Measurements from ENCODE around the gene CEP41.
A peak's percentile ranks its signal among the peaks of the same experiment; 100 is the strongest.

The CEP41 gene

GRCh38 chr7:130481898-130482297 lies 41.1 kb upstream of the CEP41 start:
- peaks cover 9 to 11% of the 10 kb centered on the region in 2 donors for H3K4me1 ChIP-seq (ENCODE audit: control insufficient read depth in 2 of 2, insufficient read depth in 2 of 2, low read length in 2 of 2)
- H3K9me3 ChIP-seq (ENCODE audit: control insufficient read depth in 2 of 2, low read length in 2 of 2), result peaks cover 2 to 3% of the 10 kb centered on the region in 2 donors
- no peaks in the 10 kb centered on the region for H3K36me3 ChIP-seq (ENCODE audit: control insufficient read depth in 2 of 2, insufficient read depth in 2 of 2, low read length in 2 of 2)
- H3K4me3 ChIP-seq (ENCODE audit: low read length in 2 of 2), result no peak overlapping the region
- no peak overlapping the region for H3K27ac ChIP-seq (ENCODE audit: low read depth in 2 of 2, low read length in 2 of 2)
- H3K9ac ChIP-seq (ENCODE audit: low read depth in 1 of 2, low read length in 2 of 2), result no peak overlapping the region
- H3K27me3 ChIP-seq (ENCODE audit: control insufficient read depth in 2 of 2, insufficient read depth in 2 of 2, low read length in 2 of 2), result peaks cover 0 to under 1% of the 10 kb centered on the region in 2 donors

- H3K9me3 ChIP-seq (ENCODE audit: control insufficient read depth in 2 of 2, low read length in 2 of 2), result peaks cover 2 to 3% of the 10 kb centered on the region in 2 donors
- H3K36me3 ChIP-seq (ENCODE audit: control insufficient read depth in 2 of 2, insufficient read depth in 2 of 2, low read length in 2 of 2), result no peaks in the 10 kb centered on the region
- no peaks in the 10 kb centered on the region for H3K4me1 ChIP-seq (ENCODE audit: control insufficient read depth in 2 of 2, insufficient read depth in 2 of 2, low read length in 2 of 2)
- no peaks in the 10 kb centered on the region for H3K27me3 ChIP-seq (ENCODE audit: control insufficient read depth in 2 of 2, insufficient read depth in 2 of 2, low read length in 2 of 2)
- no peak overlapping the region for H3K27ac ChIP-seq (ENCODE audit: low read depth in 2 of 2, low read length in 2 of 2)
- no peak overlapping the region for H3K9ac ChIP-seq (ENCODE audit: low read depth in 1 of 2, low read length in 2 of 2)
- H3K4me3 ChIP-seq (ENCODE audit: low read length in 2 of 2), result no peak overlapping the region
These were observed 39.0 kb upstream of the CEP41 start for GRCh38 chr7:130479716-130480400.

GRCh38 chr7:130478991-130479390 lies 38.2 kb upstream of the CEP41 start:
- Histone ChIP-seq H3K9ac (ENCODE audit: low read depth in 1 of 2, low read length in 2 of 2) (no peak overlapping the region), H3K4me1 (ENCODE audit: control insufficient read depth in 2 of 2, insufficient read depth in 2 of 2, low read length in 2 of 2) (no peaks in the 10 kb centered on the region), H3K27me3 (ENCODE audit: control insufficient read depth in 2 of 2, insufficient read depth in 2 of 2, low read length in 2 of 2) (no peaks in the 10 kb centered on the region), H3K27ac (ENCODE audit: low read depth in 2 of 2, low read length in 2 of 2) (no peak overlapping the region), H3K36me3 (ENCODE audit: control insufficient read depth in 2 of 2, insufficient read depth in 2 of 2, low read length in 2 of 2) (no peaks in the 10 kb centered on the region), H3K9me3 (ENCODE audit: control insufficient read depth in 2 of 2, low read length in 2 of 2) (peaks cover 2 to 3% of the 10 kb centered on the region in 2 donors), H3K4me3 (ENCODE audit: low read length in 2 of 2) (no peak overlapping the region)

- no peak overlapping the region for H3K4me3 ChIP-seq (ENCODE audit: low read length in 2 of 2)
- H3K9me3 ChIP-seq (ENCODE audit: control insufficient read depth in 2 of 2, low read length in 2 of 2), result peaks cover 2 to 3% of the 10 kb centered on the region in 2 donors
- H3K9ac ChIP-seq (ENCODE audit: low read depth in 1 of 2, low read length in 2 of 2), result no peak overlapping the region
- no peaks in the 10 kb centered on the region for H3K27me3 ChIP-seq (ENCODE audit: control insufficient read depth in 2 of 2, insufficient read depth in 2 of 2, low read length in 2 of 2)
- H3K4me1 ChIP-seq (ENCODE audit: control insufficient read depth in 2 of 2, insufficient read depth in 2 of 2, low read length in 2 of 2), result no peaks in the 10 kb centered on the region
- H3K27ac ChIP-seq (ENCODE audit: low read depth in 2 of 2, low read length in 2 of 2), result no peak overlapping the region
- no peaks in the 10 kb centered on the region for H3K36me3 ChIP-seq (ENCODE audit: control insufficient read depth in 2 of 2, insufficient read depth in 2 of 2, low read length in 2 of 2)
These were observed 35.7 kb upstream of the CEP41 start for GRCh38 chr7:130476297-130477150.

GRCh38 chr7:130475776-130476175 lies 35.0 kb upstream of the CEP41 start:
- Histone ChIP-seq H3K4me3 (ENCODE audit: low read length in 2 of 2) (no peak overlapping the region), H3K27ac (ENCODE audit: low read depth in 2 of 2, low read length in 2 of 2) (no peak overlapping the region), H3K9me3 (ENCODE audit: control insufficient read depth in 2 of 2, low read length in 2 of 2) (peaks cover 2 to 3% of the 10 kb centered on the region in 2 donors)

GRCh38 chr7:130473876-130474275 lies 33.1 kb upstream of the CEP41 start:
- no peak overlapping the region for H3K27ac ChIP-seq (ENCODE audit: low read depth in 2 of 2, low read length in 2 of 2)
- no peaks in the 10 kb centered on the region for H3K4me1 ChIP-seq (ENCODE audit: control insufficient read depth in 2 of 2, insufficient read depth in 2 of 2, low read length in 2 of 2)
- no peaks in the 10 kb centered on the region for H3K27me3 ChIP-seq (ENCODE audit: control insufficient read depth in 2 of 2, insufficient read depth in 2 of 2, low read length in 2 of 2)
- H3K36me3 ChIP-seq (ENCODE audit: control insufficient read depth in 2 of 2, insufficient read depth in 2 of 2, low read length in 2 of 2), result no peaks in the 10 kb centered on the region
- no peak overlapping the region for H3K4me3 ChIP-seq (ENCODE audit: low read length in 2 of 2)
- peaks cover 2 to 3% of the 10 kb centered on the region in 2 donors for H3K9me3 ChIP-seq (ENCODE audit: control insufficient read depth in 2 of 2, low read length in 2 of 2)
- peak overlapping the region in 1 of 2 donors; percentile 4 for H3K9ac ChIP-seq (ENCODE audit: low read depth in 1 of 2, low read length in 2 of 2)

More at GRCh38 chr7:130475776-130476175, 35.0 kb upstream of the CEP41 start:
- H3K27me3 ChIP-seq (ENCODE audit: control insufficient read depth in 2 of 2, insufficient read depth in 2 of 2, low read length in 2 of 2), result no peaks in the 10 kb centered on the region
- no peak overlapping the region for H3K9ac ChIP-seq (ENCODE audit: low read depth in 1 of 2, low read length in 2 of 2)
- H3K4me1 ChIP-seq (ENCODE audit: control insufficient read depth in 2 of 2, insufficient read depth in 2 of 2, low read length in 2 of 2), result no peaks in the 10 kb centered on the region
- H3K36me3 ChIP-seq (ENCODE audit: control insufficient read depth in 2 of 2, insufficient read depth in 2 of 2, low read length in 2 of 2), result no peaks in the 10 kb centered on the region

GRCh38 chr7:130473289-130473688 lies 32.5 kb upstream of the CEP41 start:
- Histone ChIP-seq H3K4me1 (ENCODE audit: control insufficient read depth in 2 of 2, insufficient read depth in 2 of 2, low read length in 2 of 2) (no peaks in the 10 kb centered on the region), H3K27me3 (ENCODE audit: control insufficient read depth in 2 of 2, insufficient read depth in 2 of 2, low read length in 2 of 2) (peaks cover 0 to 2% of the 10 kb centered on the region in 2 donors), H3K9me3 (ENCODE audit: control insufficient read depth in 2 of 2, low read length in 2 of 2) (peaks cover under 1 to 3% of the 10 kb centered on the region in 2 donors), H3K9ac (ENCODE audit: low read depth in 1 of 2, low read length in 2 of 2) (no peak overlapping the region), H3K36me3 (ENCODE audit: control insufficient read depth in 2 of 2, insufficient read depth in 2 of 2, low read length in 2 of 2) (no peaks in the 10 kb centered on the region), H3K4me3 (ENCODE audit: low read length in 2 of 2) (no peak overlapping the region), H3K27ac (ENCODE audit: low read depth in 2 of 2, low read length in 2 of 2) (no peak overlapping the region)

GRCh38 chr7:130471974-130472373 lies 31.2 kb upstream of the CEP41 start:
- no peaks in the 10 kb centered on the region for H3K4me1 ChIP-seq (ENCODE audit: control insufficient read depth in 2 of 2, insufficient read depth in 2 of 2, low read length in 2 of 2)
- H3K4me3 ChIP-seq (ENCODE audit: low read length in 2 of 2), result no peak overlapping the region
- H3K27me3 ChIP-seq (ENCODE audit: control insufficient read depth in 2 of 2, insufficient read depth in 2 of 2, low read length in 2 of 2), result peaks cover 0 to 4% of the 10 kb centered on the region in 2 donors
- H3K9me3 ChIP-seq (ENCODE audit: control insufficient read depth in 2 of 2, low read length in 2 of 2), result no peaks in the 10 kb centered on the region
- H3K27ac ChIP-seq (ENCODE audit: low read depth in 2 of 2, low read length in 2 of 2), result no peak overlapping the region
- H3K9ac ChIP-seq (ENCODE audit: low read depth in 1 of 2, low read length in 2 of 2), result no peak overlapping the region
- H3K36me3 ChIP-seq (ENCODE audit: control insufficient read depth in 2 of 2, insufficient read depth in 2 of 2, low read length in 2 of 2), result no peaks in the 10 kb centered on the region

GRCh38 chr7:130468612-130469011 lies 27.8 kb upstream of the CEP41 start:
- Histone ChIP-seq H3K27ac (ENCODE audit: low read depth in 2 of 2, low read length in 2 of 2) (no peak overlapping the region), H3K4me1 (ENCODE audit: control insufficient read depth in 2 of 2, insufficient read depth in 2 of 2, low read length in 2 of 2) (no peaks in the 10 kb centered on the region), H3K36me3 (ENCODE audit: control insufficient read depth in 2 of 2, insufficient read depth in 2 of 2, low read length in 2 of 2) (no peaks in the 10 kb centered on the region), H3K9me3 (ENCODE audit: control insufficient read depth in 2 of 2, low read length in 2 of 2) (no peaks in the 10 kb centered on the region), H3K9ac (ENCODE audit: low read depth in 1 of 2, low read length in 2 of 2) (no peak overlapping the region), H3K4me3 (ENCODE audit: low read length in 2 of 2) (no peak overlapping the region), H3K27me3 (ENCODE audit: control insufficient read depth in 2 of 2, insufficient read depth in 2 of 2, low read length in 2 of 2) (peaks cover 0 to 4% of the 10 kb centered on the region in 2 donors)

Measured in mucosa of rectum (tissue), 2 donors.